Stomach (tissue), 4 donors: ENCODE results near the gene ABR.

Source experiments
- POLR2AphosphoS5 ChIP-seq, 3 donors: sonication (generic); formaldehyde crosslinking; IDR thresholded peaks; one replicate each; pipeline ENCODE4 v1.6.1; 2016; ENCODE audit warnings: antibody characterized with exemption in 3 of 3
- TF ChIP-seq, protein P1 (sequence below), 7 experiments: fragments of 450-650 bp in 4 of 7; fragments of 200-600 bp in 3 of 7; sonication (generic) in 3 of 7; IDR thresholded peaks; one replicate each; pipeline ENCODE4 v1.5.1; 2016 to 2019; ENCODE audit warnings: antibody characterized with exemption in 7 of 7, control low read depth in 2 of 7, mild to moderate bottlenecking in 1 of 7

DNA sequence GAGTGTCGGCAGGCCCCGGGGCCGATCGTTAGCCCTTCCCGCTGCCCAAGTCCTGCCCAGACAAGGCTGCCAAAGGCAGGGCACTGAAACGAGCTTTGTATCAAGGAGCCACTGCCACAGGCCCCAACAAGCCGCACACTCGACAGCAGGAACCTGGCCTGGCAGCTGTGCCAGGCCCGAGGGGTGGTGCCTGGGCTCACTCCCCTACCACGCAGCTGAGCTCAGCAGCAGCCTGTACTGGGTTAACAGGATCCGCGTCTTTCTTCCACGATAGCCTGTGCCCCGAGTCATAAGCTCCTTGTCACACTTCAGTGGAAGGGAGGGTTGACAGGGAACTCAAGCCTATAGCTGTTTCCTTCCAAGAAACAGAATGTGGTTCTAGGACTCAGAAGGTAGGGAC is 87.9 kb downstream of the ABR start:
- TF ChIP-seq, protein P1, sequence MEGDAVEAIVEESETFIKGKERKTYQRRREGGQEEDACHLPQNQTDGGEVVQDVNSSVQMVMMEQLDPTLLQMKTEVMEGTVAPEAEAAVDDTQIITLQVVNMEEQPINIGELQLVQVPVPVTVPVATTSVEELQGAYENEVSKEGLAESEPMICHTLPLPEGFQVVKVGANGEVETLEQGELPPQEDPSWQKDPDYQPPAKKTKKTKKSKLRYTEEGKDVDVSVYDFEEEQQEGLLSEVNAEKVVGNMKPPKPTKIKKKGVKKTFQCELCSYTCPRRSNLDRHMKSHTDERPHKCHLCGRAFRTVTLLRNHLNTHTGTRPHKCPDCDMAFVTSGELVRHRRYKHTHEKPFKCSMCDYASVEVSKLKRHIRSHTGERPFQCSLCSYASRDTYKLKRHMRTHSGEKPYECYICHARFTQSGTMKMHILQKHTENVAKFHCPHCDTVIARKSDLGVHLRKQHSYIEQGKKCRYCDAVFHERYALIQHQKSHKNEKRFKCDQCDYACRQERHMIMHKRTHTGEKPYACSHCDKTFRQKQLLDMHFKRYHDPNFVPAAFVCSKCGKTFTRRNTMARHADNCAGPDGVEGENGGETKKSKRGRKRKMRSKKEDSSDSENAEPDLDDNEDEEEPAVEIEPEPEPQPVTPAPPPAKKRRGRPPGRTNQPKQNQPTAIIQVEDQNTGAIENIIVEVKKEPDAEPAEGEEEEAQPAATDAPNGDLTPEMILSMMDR (IDR thresholded peaks at IDR 0.05), result no peak
- TF ChIP-seq POLR2AphosphoS5 (IDR thresholded peaks at IDR 0.05), result no peak
